ENCODE measurements around the gene CDC5L.

DNA sequence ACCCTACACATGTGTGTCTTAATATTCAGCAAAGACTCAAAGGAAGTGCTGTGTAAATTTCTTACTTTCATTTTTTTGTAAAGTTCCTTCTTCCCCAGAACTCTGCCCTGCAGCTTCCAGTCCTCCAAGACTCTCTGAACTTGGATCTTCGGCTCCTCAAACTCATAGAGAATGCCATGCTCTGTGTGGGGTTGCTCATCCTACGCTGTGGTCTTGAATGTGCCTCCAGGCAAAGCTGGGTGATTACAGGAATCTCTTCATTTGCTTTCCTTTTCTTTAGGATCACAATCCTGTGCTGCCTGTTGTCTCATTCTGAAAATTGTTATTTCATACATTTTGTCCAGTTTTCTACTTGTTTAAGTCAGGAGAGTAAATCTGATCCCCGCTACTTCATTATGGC, 14.5 kb upstream of the CDC5L start:
- TF ChIP-seq, protein P1, sequence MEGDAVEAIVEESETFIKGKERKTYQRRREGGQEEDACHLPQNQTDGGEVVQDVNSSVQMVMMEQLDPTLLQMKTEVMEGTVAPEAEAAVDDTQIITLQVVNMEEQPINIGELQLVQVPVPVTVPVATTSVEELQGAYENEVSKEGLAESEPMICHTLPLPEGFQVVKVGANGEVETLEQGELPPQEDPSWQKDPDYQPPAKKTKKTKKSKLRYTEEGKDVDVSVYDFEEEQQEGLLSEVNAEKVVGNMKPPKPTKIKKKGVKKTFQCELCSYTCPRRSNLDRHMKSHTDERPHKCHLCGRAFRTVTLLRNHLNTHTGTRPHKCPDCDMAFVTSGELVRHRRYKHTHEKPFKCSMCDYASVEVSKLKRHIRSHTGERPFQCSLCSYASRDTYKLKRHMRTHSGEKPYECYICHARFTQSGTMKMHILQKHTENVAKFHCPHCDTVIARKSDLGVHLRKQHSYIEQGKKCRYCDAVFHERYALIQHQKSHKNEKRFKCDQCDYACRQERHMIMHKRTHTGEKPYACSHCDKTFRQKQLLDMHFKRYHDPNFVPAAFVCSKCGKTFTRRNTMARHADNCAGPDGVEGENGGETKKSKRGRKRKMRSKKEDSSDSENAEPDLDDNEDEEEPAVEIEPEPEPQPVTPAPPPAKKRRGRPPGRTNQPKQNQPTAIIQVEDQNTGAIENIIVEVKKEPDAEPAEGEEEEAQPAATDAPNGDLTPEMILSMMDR (IDR thresholded peaks at IDR 0.05) = no peak
- TF ChIP-seq POLR2A (IDR thresholded peaks at IDR 0.05) (no peak), EP300 (IDR thresholded peaks at IDR 0.05) (no peak)

All from tibial nerve (tissue), 4 donors.